ENCODE data around the gene ZBTB11.
A peak's percentile ranks its signal among the peaks of the same experiment; 100 is the strongest.
"Not testable (repeated sequence)": the region's sequence is repeated elsewhere in the genome, so short reads cannot be mapped to it uniquely, and the experiment has no call there.

ZBTB11 gene

GRCh38 chr3:101678837-101679236 is 1.9 kb upstream of the ZBTB11 start:
- H3K27me3 ChIP-seq (ENCODE audit: insufficient read depth, low read length); H3K9me3 ChIP-seq (ENCODE audit: low read length); H2AFZ ChIP-seq (ENCODE audit: low read depth, low read length); H3K4me3 ChIP-seq (ENCODE audit: low read length); H3K4me1 ChIP-seq (ENCODE audit: insufficient read depth, low read length): not testable (repeated sequence)
- H3K36me3 ChIP-seq (ENCODE audit: insufficient read depth, low read length): peaks cover 39% of the 10 kb centered on the region

DNA sequence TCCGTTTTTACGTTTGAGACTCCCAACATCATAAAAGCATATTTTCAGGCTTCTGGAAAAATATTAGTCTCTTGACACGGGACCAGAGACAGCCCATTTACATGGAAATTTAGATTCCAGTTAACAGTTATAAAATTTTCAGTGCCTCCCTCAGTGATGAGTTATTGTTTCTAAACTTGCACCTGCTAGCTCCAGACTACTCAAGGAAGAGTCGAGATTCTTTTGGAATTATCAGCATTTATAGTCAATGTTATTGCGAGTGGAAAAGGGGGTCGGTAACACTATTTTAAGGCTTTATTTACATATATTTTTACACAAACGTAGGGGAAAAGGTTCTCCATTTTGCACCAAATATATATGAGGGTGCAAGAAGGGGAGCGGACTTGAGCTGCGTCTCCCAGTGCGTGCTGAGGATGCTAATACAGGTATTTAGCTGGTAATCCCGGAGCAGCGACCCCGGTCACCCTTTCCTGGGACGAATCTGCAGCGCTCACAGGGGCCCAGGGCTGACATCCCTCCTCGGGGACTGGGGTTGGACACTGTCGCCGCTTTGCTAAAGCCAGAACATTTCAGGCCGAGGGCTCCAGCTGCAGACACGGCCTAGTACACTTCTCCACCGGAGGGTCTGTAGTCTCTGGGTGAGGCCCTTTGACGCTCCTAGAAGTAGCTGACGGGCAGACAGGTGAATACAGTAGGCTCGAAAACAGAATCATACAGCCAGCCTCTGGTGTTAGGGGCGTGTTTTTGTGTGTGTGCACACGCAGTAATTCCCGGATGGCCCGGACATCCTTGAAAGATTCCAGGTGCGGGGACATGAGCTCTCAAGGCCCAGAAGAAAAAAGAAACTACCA is 729 bp upstream of the ZBTB11 start:
- peaks cover 28% of the 10 kb centered on the region for H3K36me3 ChIP-seq (ENCODE audit: insufficient read depth, low read length)
- H3K4me1 ChIP-seq (ENCODE audit: insufficient read depth, low read length): peaks cover 4% of the 10 kb centered on the region
- peak overlapping the region; percentile 13 for H2AFZ ChIP-seq (ENCODE audit: low read depth, low read length)
- H3K9me3 ChIP-seq (ENCODE audit: low read length): no peaks in the 10 kb centered on the region
- no peaks in the 10 kb centered on the region for H3K27me3 ChIP-seq (ENCODE audit: insufficient read depth, low read length)
- H3K4me3 ChIP-seq (ENCODE audit: low read length): peak overlapping the region; percentile 82

- no peaks in the 10 kb centered on the region for H3K9me3 ChIP-seq (ENCODE audit: low read length)
- H3K27me3 ChIP-seq (ENCODE audit: insufficient read depth, low read length): no peaks in the 10 kb centered on the region
- H3K36me3 ChIP-seq (ENCODE audit: insufficient read depth, low read length): peaks cover 21% of the 10 kb centered on the region
- H2AFZ ChIP-seq (ENCODE audit: low read depth, low read length): peak overlapping the region; percentile 80
- H3K4me3 ChIP-seq (ENCODE audit: low read length): peak overlapping the region; percentile 82
- peaks cover 4% of the 10 kb centered on the region for H3K4me1 ChIP-seq (ENCODE audit: insufficient read depth, low read length)
These were observed 642 bp downstream of the ZBTB11 start for GRCh38 chr3:101676216-101676764.

DNA sequence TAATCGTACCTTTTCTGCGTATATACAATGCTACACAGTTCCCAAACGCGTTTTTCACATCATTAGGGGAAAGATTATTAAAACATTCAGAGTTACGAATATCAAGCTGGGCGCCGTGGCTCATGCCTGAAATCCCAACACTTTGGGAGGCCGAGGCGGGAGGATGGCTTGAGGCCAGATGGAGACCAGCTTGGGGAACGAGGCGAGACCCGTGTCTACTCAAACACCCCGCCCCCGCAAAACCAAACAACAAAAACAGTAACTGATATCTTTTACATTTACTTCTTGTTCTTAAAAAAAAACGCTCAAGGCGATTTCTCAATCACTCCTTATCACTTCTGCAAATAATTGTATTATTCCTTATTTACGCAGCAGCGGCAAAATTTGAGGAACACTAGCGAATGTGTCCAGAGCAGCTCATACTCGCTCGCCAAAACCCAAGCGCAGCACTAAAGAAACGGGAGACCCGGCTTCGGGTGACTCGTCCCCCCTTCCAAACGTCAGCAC is 1.2 kb downstream of the ZBTB11 start:
- no peaks in the 10 kb centered on the region for H3K9me3 ChIP-seq (ENCODE audit: low read length)
- H3K27me3 ChIP-seq (ENCODE audit: insufficient read depth, low read length): no peaks in the 10 kb centered on the region
- peak overlapping the region; percentile 66 for H2AFZ ChIP-seq (ENCODE audit: low read depth, low read length)
- peaks cover 4% of the 10 kb centered on the region for H3K4me1 ChIP-seq (ENCODE audit: insufficient read depth, low read length)
- H3K4me3 ChIP-seq (ENCODE audit: low read length): peak overlapping the region; percentile 82
- H3K36me3 ChIP-seq (ENCODE audit: insufficient read depth, low read length): peaks cover 21% of the 10 kb centered on the region

- H3K36me3 ChIP-seq (ENCODE audit: insufficient read depth, low read length): peaks cover 12% of the 10 kb centered on the region
- H3K4me3 ChIP-seq (ENCODE audit: low read length): no peak overlapping the region
- no peaks in the 10 kb centered on the region for H3K27me3 ChIP-seq (ENCODE audit: insufficient read depth, low read length)
- no peaks in the 10 kb centered on the region for H3K9me3 ChIP-seq (ENCODE audit: low read length)
- H2AFZ ChIP-seq (ENCODE audit: low read depth, low read length): no peak overlapping the region
- H3K4me1 ChIP-seq (ENCODE audit: insufficient read depth, low read length): peaks cover 4% of the 10 kb centered on the region
These were observed 2.4 kb downstream of the ZBTB11 start for GRCh38 chr3:101674518-101674917.

DNA sequence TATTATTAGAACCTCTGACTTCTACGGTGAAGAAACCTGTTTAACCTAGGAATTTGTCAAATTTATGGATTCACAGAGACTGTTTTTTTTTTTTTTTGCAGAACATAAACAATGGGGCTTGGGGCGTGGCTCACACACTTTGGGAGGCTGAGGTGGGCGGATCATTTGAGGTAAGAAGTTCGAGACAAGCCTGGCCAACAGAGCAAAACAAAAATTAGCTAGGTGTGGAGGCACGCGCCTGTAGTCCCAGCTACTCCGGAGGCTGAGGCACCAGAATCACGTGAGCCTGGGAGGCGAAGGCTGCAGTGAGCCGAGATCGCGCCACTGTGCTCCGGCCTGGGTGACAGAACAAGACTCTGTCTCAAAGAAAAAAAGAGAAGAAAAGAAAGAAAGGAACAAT is 3.0 kb downstream of the ZBTB11 start:
- H3K36me3 ChIP-seq (ENCODE audit: insufficient read depth, low read length): peaks cover 12% of the 10 kb centered on the region
- no peaks in the 10 kb centered on the region for H3K27me3 ChIP-seq (ENCODE audit: insufficient read depth, low read length)
- no peaks in the 10 kb centered on the region for H3K9me3 ChIP-seq (ENCODE audit: low read length)
- peaks cover 4% of the 10 kb centered on the region for H3K4me1 ChIP-seq (ENCODE audit: insufficient read depth, low read length)
- H2AFZ ChIP-seq (ENCODE audit: low read depth, low read length): no peak overlapping the region
- no peak overlapping the region for H3K4me3 ChIP-seq (ENCODE audit: low read length)

- no peak overlapping the region for H3K4me3 ChIP-seq (ENCODE audit: low read length)
- no peaks in the 10 kb centered on the region for H3K9me3 ChIP-seq (ENCODE audit: low read length)
- no peaks in the 10 kb centered on the region for H3K4me1 ChIP-seq (ENCODE audit: insufficient read depth, low read length)
- H2AFZ ChIP-seq (ENCODE audit: low read depth, low read length): no peak overlapping the region
- H3K36me3 ChIP-seq (ENCODE audit: insufficient read depth, low read length): peaks cover 24% of the 10 kb centered on the region
- H3K27me3 ChIP-seq (ENCODE audit: insufficient read depth, low read length): no peaks in the 10 kb centered on the region
These were observed 5.9 kb downstream of the ZBTB11 start for GRCh38 chr3:101671014-101671413.

DNA sequence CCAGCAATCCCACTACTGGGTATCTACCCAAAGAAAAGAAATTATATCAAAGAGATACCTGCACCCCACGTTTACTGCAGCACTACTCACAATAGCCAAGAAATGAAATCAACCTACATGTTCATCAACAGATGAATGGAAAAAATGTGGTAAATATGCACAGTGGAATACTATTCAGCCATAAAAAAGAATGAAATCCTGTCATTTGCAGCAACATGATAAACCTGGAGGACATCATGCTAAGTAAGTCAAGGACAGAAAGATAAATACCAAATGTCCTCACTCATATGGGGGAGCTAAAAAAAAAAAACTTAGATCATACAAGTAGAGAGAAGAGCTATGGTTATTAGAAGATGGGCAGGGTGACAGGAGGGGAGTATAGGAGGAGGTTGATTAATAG is 9.1 kb downstream of the ZBTB11 start:
- peaks cover 49% of the 10 kb centered on the region for H3K36me3 ChIP-seq (ENCODE audit: insufficient read depth, low read length)
- H3K4me3 ChIP-seq (ENCODE audit: low read length): no peak overlapping the region
- no peaks in the 10 kb centered on the region for H3K9me3 ChIP-seq (ENCODE audit: low read length)
- H2AFZ ChIP-seq (ENCODE audit: low read depth, low read length): no peak overlapping the region
- H3K27me3 ChIP-seq (ENCODE audit: insufficient read depth, low read length): no peaks in the 10 kb centered on the region
- no peaks in the 10 kb centered on the region for H3K4me1 ChIP-seq (ENCODE audit: insufficient read depth, low read length)

DNA sequence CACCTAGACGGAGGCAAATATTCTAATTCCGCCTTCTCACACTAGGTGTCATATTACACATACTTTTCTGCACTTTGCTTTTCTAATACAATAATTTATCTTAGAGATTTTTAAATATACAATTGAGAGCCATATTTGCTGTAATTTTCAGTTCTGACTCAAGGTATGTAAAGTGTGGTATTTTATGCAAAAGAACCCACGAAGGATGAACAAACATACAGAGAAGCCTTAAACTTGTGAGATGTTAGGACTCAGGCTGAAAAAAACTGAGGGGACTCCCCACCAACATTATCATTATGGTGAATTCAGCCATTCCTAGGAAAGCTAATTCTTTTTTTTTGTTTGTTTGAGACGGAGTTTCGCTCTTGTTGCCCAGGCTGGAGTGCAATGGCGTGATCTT is 9.6 kb downstream of the ZBTB11 start:
- Histone ChIP-seq H3K9me3 (ENCODE audit: low read length) (no peaks in the 10 kb centered on the region), H3K36me3 (ENCODE audit: insufficient read depth, low read length) (peaks cover 51% of the 10 kb centered on the region), H3K4me3 (ENCODE audit: low read length) (no peak overlapping the region), H3K27me3 (ENCODE audit: insufficient read depth, low read length) (no peaks in the 10 kb centered on the region), H2AFZ (ENCODE audit: low read depth, low read length) (no peak overlapping the region), H3K4me1 (ENCODE audit: insufficient read depth, low read length) (no peaks in the 10 kb centered on the region)

DNA sequence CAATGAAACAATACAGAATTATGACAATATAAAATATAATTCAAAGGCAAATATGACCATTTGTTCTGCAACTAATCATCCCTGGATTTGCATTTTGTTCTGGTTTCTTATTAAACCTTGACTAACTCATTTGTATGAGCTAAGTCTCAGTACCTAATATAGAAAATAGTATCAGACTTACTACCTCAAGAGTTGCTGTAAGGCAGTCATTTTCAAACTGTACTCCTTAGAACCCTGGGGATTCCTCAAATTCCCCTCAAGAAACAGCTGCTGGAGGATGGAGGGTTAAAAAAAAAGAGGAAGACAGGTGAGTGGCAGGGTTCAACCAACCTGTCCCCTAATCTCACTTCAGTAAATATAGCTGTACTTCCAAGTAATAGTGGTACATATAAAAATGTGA is 11.1 kb downstream of the ZBTB11 start:
- H3K4me1 ChIP-seq (ENCODE audit: insufficient read depth, low read length): no peaks in the 10 kb centered on the region
- H3K9me3 ChIP-seq (ENCODE audit: low read length): no peaks in the 10 kb centered on the region
- H2AFZ ChIP-seq (ENCODE audit: low read depth, low read length): no peak overlapping the region
- no peaks in the 10 kb centered on the region for H3K27me3 ChIP-seq (ENCODE audit: insufficient read depth, low read length)
- H3K4me3 ChIP-seq (ENCODE audit: low read length): no peak overlapping the region
- peaks cover 48% of the 10 kb centered on the region for H3K36me3 ChIP-seq (ENCODE audit: insufficient read depth, low read length)

- peaks cover 51% of the 10 kb centered on the region for H3K36me3 ChIP-seq (ENCODE audit: insufficient read depth, low read length)
- no peaks in the 10 kb centered on the region for H3K27me3 ChIP-seq (ENCODE audit: insufficient read depth, low read length)
These were observed 11.6 kb downstream of the ZBTB11 start for GRCh38 chr3:101665357-101665756.

GRCh38 chr3:101660714-101661113 is 16.2 kb downstream of the ZBTB11 start:
- H3K9me3 ChIP-seq (ENCODE audit: low read length): no peaks in the 10 kb centered on the region
- no peak overlapping the region for H3K4me3 ChIP-seq (ENCODE audit: low read length)
- H3K36me3 ChIP-seq (ENCODE audit: insufficient read depth, low read length): peaks cover 72% of the 10 kb centered on the region
- H2AFZ ChIP-seq (ENCODE audit: low read depth, low read length): no peak overlapping the region
- no peaks in the 10 kb centered on the region for H3K27me3 ChIP-seq (ENCODE audit: insufficient read depth, low read length)
- no peaks in the 10 kb centered on the region for H3K4me1 ChIP-seq (ENCODE audit: insufficient read depth, low read length)

More at GRCh38 chr3:101665357-101665756, 11.6 kb downstream of the ZBTB11 start:
- no peaks in the 10 kb centered on the region for H3K4me1 ChIP-seq (ENCODE audit: insufficient read depth, low read length)
- H2AFZ ChIP-seq (ENCODE audit: low read depth, low read length): no peak overlapping the region
- no peak overlapping the region for H3K4me3 ChIP-seq (ENCODE audit: low read length)
- H3K9me3 ChIP-seq (ENCODE audit: low read length): no peaks in the 10 kb centered on the region

DNA sequence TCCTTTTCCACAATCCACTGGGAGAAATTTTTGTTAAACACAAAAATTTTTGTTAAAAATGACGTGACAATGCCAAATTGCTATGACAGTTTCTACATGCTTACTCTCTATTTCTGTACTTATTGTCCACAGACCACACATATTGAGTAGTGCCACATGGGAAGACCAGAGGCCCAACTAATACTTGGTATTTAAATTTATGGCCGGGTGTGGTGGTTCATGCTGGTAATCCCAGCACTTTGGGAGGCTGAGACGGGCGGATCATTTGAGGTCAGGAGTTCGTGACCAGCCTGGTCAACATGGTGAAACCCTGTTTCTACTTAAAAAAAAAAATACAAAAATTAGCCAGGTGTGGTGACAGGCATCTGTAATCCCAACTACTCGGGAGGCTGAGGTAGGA is 20.3 kb downstream of the ZBTB11 start:
- Histone ChIP-seq H3K4me1 (ENCODE audit: insufficient read depth, low read length) (no peaks in the 10 kb centered on the region), H3K27me3 (ENCODE audit: insufficient read depth, low read length) (no peaks in the 10 kb centered on the region), H3K4me3 (ENCODE audit: low read length) (no peak overlapping the region), H3K9me3 (ENCODE audit: low read length) (no peaks in the 10 kb centered on the region), H3K36me3 (ENCODE audit: insufficient read depth, low read length) (peaks cover 78% of the 10 kb centered on the region), H2AFZ (ENCODE audit: low read depth, low read length) (no peak overlapping the region)

Data from neuron (in vitro differentiated cells).